ENCODE results near the gene ACTR6. TPM values are rescaled to one million over a fixed set of nuclear protein-coding genes. Genes with fewer than 3 reads are reported as not detected.

ACTR6 gene
- total and polyA plus RNA-seq, 2 donors (not counting 1 experiment from before 2014, with no cell fraction given) = 16.5 to 34.3 TPM

- no peak for TF ChIP-seq EZH2 (IDR thresholded peaks at IDR 0.05; ENCODE audit: low read length, missing control alignments)
- peak; percentile 78 to 89 for TF ChIP-seq CTCF (conservative IDR thresholded peaks at IDR 0.05 in 1 of 2, IDR thresholded peaks at IDR 0.05 in 1 of 2; ENCODE audit: low read depth in 1 of 2, low read length in 2 of 2)
Measured at GRCh38 chr12:100154474-100155247, 46.0 kb upstream of the ACTR6 start.

GRCh38 chr12:100156731-100157426 is 43.7 kb upstream of the ACTR6 start:
- Histone ChIP-seq H4K20me1 (ENCODE audit: control insufficient read depth, extremely low read depth, insufficient read depth, low read length) (no peaks in the 10 kb centered on the region), H3K79me2 (ENCODE audit: control insufficient read depth, insufficient read depth, low read length) (no peaks in the 10 kb centered on the region), H3K27ac (ENCODE audit: insufficient read depth, low read length) (no peak overlapping the region), H3K4me2 (ENCODE audit: extremely low read depth, insufficient read depth, low read length) (no peak overlapping the region), H2AFZ (ENCODE audit: low read length) (no peak overlapping the region), H3K36me3 (ENCODE audit: control insufficient read depth, insufficient read depth, low read length) (no peaks in the 10 kb centered on the region), H3K9ac (ENCODE audit: insufficient read depth, low read length) (no peak overlapping the region), H3K4me1 (ENCODE audit: control insufficient read depth, extremely low read depth, insufficient read depth, low read length) (no peaks in the 10 kb centered on the region), H3K4me3 (replicated peaks in 1 of 4; ENCODE audit: control extremely low read depth in 1 of 4, insufficient read depth in 1 of 4, low read depth in 3 of 4, low read length in 4 of 4) (no peak overlapping the region), H3K27me3 (ENCODE audit: control insufficient read depth, insufficient read depth, low read length) (no peaks in the 10 kb centered on the region), H3K9me3 (ENCODE audit: control insufficient read depth, insufficient read depth, low read depth, low read length) (no peaks in the 10 kb centered on the region)
- TF ChIP-seq EZH2 (IDR thresholded peaks at IDR 0.05; ENCODE audit: low read length, missing control alignments) (no peak), CTCF (conservative IDR thresholded peaks at IDR 0.05 in 1 of 2, IDR thresholded peaks at IDR 0.05 in 1 of 2; ENCODE audit: low read depth in 1 of 2, low read length in 2 of 2) (no peak)
- no peak for DNase-seq (ENCODE audit: low read depth in 2 of 2)

More at GRCh38 chr12:100154474-100155247, 46.0 kb upstream of the ACTR6 start:
- peak; percentile 32 to 56 for DNase-seq (ENCODE audit: low read depth in 2 of 2)
- H3K79me2 ChIP-seq (ENCODE audit: control insufficient read depth, insufficient read depth, low read length) = no peaks in the 10 kb centered on the region
- H3K4me1 ChIP-seq (ENCODE audit: control insufficient read depth, extremely low read depth, insufficient read depth, low read length) = no peaks in the 10 kb centered on the region
- no peak overlapping the region for H3K27ac ChIP-seq (ENCODE audit: insufficient read depth, low read length)
- H3K36me3 ChIP-seq (ENCODE audit: control insufficient read depth, insufficient read depth, low read length) = no peaks in the 10 kb centered on the region
- no peak overlapping the region for H3K4me2 ChIP-seq (ENCODE audit: extremely low read depth, insufficient read depth, low read length)
- H3K9me3 ChIP-seq (ENCODE audit: control insufficient read depth, insufficient read depth, low read depth, low read length) = no peaks in the 10 kb centered on the region
- no peaks in the 10 kb centered on the region for H4K20me1 ChIP-seq (ENCODE audit: control insufficient read depth, extremely low read depth, insufficient read depth, low read length)
- peak overlapping the region; percentile 9 for H2AFZ ChIP-seq (ENCODE audit: low read length)
- H3K27me3 ChIP-seq (ENCODE audit: control insufficient read depth, insufficient read depth, low read length) = no peaks in the 10 kb centered on the region
- no peak overlapping the region for H3K9ac ChIP-seq (ENCODE audit: insufficient read depth, low read length)
- H3K4me3 ChIP-seq (replicated peaks in 1 of 4; ENCODE audit: control extremely low read depth in 1 of 4, insufficient read depth in 1 of 4, low read depth in 3 of 4, low read length in 4 of 4) = no peak overlapping the region

GRCh38 chr12:100157427-100157821 is 43.2 kb upstream of the ACTR6 start:
- no peaks in the 10 kb centered on the region for H4K20me1 ChIP-seq (ENCODE audit: control insufficient read depth, extremely low read depth, insufficient read depth, low read length)
- no peak overlapping the region for H2AFZ ChIP-seq (ENCODE audit: low read length)
- no peak overlapping the region for H3K4me2 ChIP-seq (ENCODE audit: extremely low read depth, insufficient read depth, low read length)
- no peaks in the 10 kb centered on the region for H3K27me3 ChIP-seq (ENCODE audit: control insufficient read depth, insufficient read depth, low read length)
- H3K27ac ChIP-seq (ENCODE audit: insufficient read depth, low read length) = no peak overlapping the region
- no peaks in the 10 kb centered on the region for H3K79me2 ChIP-seq (ENCODE audit: control insufficient read depth, insufficient read depth, low read length)
- no peak overlapping the region for H3K4me3 ChIP-seq (replicated peaks in 1 of 4; ENCODE audit: control extremely low read depth in 1 of 4, insufficient read depth in 1 of 4, low read depth in 3 of 4, low read length in 4 of 4)
- no peak for TF ChIP-seq EZH2 (IDR thresholded peaks at IDR 0.05; ENCODE audit: low read length, missing control alignments)
- TF ChIP-seq CTCF (conservative IDR thresholded peaks at IDR 0.05 in 1 of 2, IDR thresholded peaks at IDR 0.05 in 1 of 2; ENCODE audit: low read depth in 1 of 2, low read length in 2 of 2) = no peak
- H3K9me3 ChIP-seq (ENCODE audit: control insufficient read depth, insufficient read depth, low read depth, low read length) = no peaks in the 10 kb centered on the region
- H3K4me1 ChIP-seq (ENCODE audit: control insufficient read depth, extremely low read depth, insufficient read depth, low read length) = no peaks in the 10 kb centered on the region
- no peak overlapping the region for H3K9ac ChIP-seq (ENCODE audit: insufficient read depth, low read length)
- DNase-seq (ENCODE audit: low read depth in 2 of 2) = no peak
- H3K36me3 ChIP-seq (ENCODE audit: control insufficient read depth, insufficient read depth, low read length) = no peaks in the 10 kb centered on the region
